Measurements from ENCODE around the gene SLC6A1.

GRCh38 chr3:10982782-10983181 is 9.8 kb upstream of the SLC6A1 start:
- TF ChIP-seq GATA2 (IDR thresholded peaks at IDR 0.05; ENCODE audit: low read depth, low read length), result no peak
- no peak for TF ChIP-seq GATA3 (IDR thresholded peaks at IDR 0.05; ENCODE audit: low read depth, low read length)
